Muscle of leg (tissue), 11 donors: ENCODE data around the gene NUP188. TPM values are rescaled to one million over a fixed set of nuclear protein-coding genes. Genes with fewer than 3 reads are reported as not detected.

Source experiments
- DNase-seq: peaks from one replicate; pipeline ENCODE4 v3.0.0; 2013
- H3K27ac ChIP-seq: one replicate; pipeline ENCODE4 v1.5.1; 2013; ENCODE audit warnings: mild to moderate bottlenecking, low read length, control low read depth
- H3K27me3 ChIP-seq: one replicate; pipeline ENCODE4 v1.6.1; 2013; ENCODE audit warnings: low read length; ENCODE audit not compliant: control insufficient read depth, insufficient read depth
- H3K36me3 ChIP-seq: one replicate; pipeline ENCODE4 v1.6.1; 2013; ENCODE audit warnings: low read length; ENCODE audit not compliant: control insufficient read depth, insufficient read depth
- H3K4me1 ChIP-seq: one replicate; pipeline ENCODE4 v1.6.1; 2013; ENCODE audit warnings: low read length; ENCODE audit not compliant: control insufficient read depth, insufficient read depth
- H3K4me3 ChIP-seq: one replicate; pipeline ENCODE4 v1.5.1; 2013; ENCODE audit warnings: low read length, control low read depth
- H3K9me3 ChIP-seq: replicated peaks from 2 replicates; pipeline ENCODE4 v1.6.1; 2013; ENCODE audit warnings: low read depth, low read length; ENCODE audit not compliant: control insufficient read depth
- WGBS: methylation state at CpG from one replicate; pipeline ENCODE4 v1.1.5; 2013; ENCODE audit warnings: missing lambda C conversion rate; ENCODE audit not compliant: insufficient coverage; 5-methylcytosine and 5-hydroxymethylcytosine counted together
- polyA plus RNA-seq, 8 donors: library from polyadenylated mRNA; unstranded; fragments of 120-200 nt; gene quantifications; one replicate each; pipeline versions ENCODE4 v1.2.1 to v1.2.3, GENCODE V29; 2013; ENCODE audit warnings: inconsistent platforms in 1 of 8, low replicate concordance in 1 of 8; ENCODE audit not compliant: insufficient read length in 8 of 8, insufficient read depth in 1 of 8
- total RNA-seq: library from RNA; stranded (reverse); fragments of 120-200 nt; gene quantifications from one replicate; pipeline ENCODE4 v1.2.4, GENCODE V29; 2013

Gene NUP188
- total and polyA plus RNA-seq, 9 donors: 21.7 to 41.5 (median 34.3) TPM

GRCh38 chr9:129012893-129013448 is 65.5 kb downstream of the NUP188 start:
- H3K4me3 ChIP-seq: no peak overlapping the region
- no peaks in the 10 kb centered on the region for H3K27me3 ChIP-seq
- peaks cover 69% of the 10 kb centered on the region for H3K36me3 ChIP-seq
- no peak for DNase-seq
- 88% methylated on average over 11 of the region's 16 CpGs for WGBS
- no peaks in the 10 kb centered on the region for H3K9me3 ChIP-seq
- no peak overlapping the region for H3K27ac ChIP-seq
- peaks cover 22% of the 10 kb centered on the region for H3K4me1 ChIP-seq

DNA sequence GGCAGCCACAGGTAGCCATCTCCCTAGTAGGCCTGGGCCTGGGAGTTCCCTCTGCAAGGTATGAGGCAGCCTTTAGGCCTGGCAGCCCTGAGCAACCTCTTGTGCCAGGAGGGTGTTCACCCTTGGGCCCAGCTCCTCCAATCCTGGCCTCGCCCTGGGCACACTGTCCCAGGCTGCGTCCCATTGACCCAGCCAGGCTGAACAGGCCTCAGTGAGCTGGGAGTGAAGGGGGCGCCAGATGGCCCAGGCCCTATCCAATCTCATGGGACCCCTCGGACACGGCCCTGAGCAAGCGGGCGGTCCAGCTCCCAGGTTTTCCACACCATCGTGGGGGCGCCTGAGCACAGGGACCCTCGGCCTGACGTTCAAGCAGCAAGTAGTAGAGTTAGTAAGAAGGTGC is 66.2 kb downstream of the NUP188 start:
- peaks cover 63% of the 10 kb centered on the region for H3K36me3 ChIP-seq
- DNase-seq: no peak

GRCh38 chr9:129014124-129014523 is 66.6 kb downstream of the NUP188 start:
- Histone ChIP-seq H3K27ac (no peak overlapping the region), H3K36me3 (peaks cover 62% of the 10 kb centered on the region), H3K4me3 (no peak overlapping the region), H3K4me1 (peaks cover 22% of the 10 kb centered on the region), H3K27me3 (no peaks in the 10 kb centered on the region), H3K9me3 (no peaks in the 10 kb centered on the region)
- WGBS: 97% methylated on average over 7 of the region's 11 CpGs
- DNase-seq: no peak

More for the DNA sequence above, 66.2 kb downstream of the NUP188 start:
- 85% methylated on average over 11 of the region's 11 CpGs for WGBS
- Histone ChIP-seq H3K27me3 (no peaks in the 10 kb centered on the region), H3K9me3 (no peaks in the 10 kb centered on the region), H3K4me1 (peaks cover 22% of the 10 kb centered on the region), H3K27ac (no peak overlapping the region), H3K4me3 (no peak overlapping the region)

GRCh38 chr9:129014608-129015007 is 67.1 kb downstream of the NUP188 start:
- peaks cover 61% of the 10 kb centered on the region for H3K36me3 ChIP-seq
- H3K27ac ChIP-seq: no peak overlapping the region
- WGBS: 89% methylated on average over 7 of the region's 8 CpGs
- H3K4me3 ChIP-seq: no peak overlapping the region
- H3K4me1 ChIP-seq: peaks cover 22% of the 10 kb centered on the region
- DNase-seq: no peak
- H3K9me3 ChIP-seq: no peaks in the 10 kb centered on the region
- H3K27me3 ChIP-seq: no peaks in the 10 kb centered on the region

DNA sequence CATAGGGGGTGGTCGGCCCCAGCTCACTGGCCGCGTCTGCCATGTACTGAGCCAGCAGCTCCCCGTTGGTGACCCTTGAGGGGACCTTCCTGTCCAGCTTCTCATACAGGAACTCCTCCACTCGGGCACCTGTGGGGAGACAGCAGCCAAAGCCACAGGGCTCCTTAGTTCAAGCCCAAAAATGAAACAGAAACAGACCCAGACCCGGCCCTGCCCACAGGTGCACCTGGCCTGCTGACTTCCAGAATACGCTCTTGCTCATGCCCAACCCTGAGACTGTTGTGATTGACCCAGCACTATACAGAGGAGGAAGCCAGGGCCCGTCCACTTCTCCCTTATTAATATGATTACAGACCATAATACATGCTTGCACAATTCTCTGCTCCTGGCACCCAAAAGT is 73.6 kb downstream of the NUP188 start:
- Histone ChIP-seq H3K27me3 (no peaks in the 10 kb centered on the region), H3K36me3 (peaks cover 15% of the 10 kb centered on the region), H3K4me3 (no peak overlapping the region), H3K9me3 (no peaks in the 10 kb centered on the region), H3K4me1 (peaks cover 29% of the 10 kb centered on the region), H3K27ac (no peak overlapping the region)
- DNase-seq: no peak
- WGBS: 68% methylated on average over 7 of the region's 8 CpGs

- 69% methylated on average over 8 of the region's 9 CpGs for WGBS
- no peak overlapping the region for H3K27ac ChIP-seq
- DNase-seq: peak; percentile 5
- H3K4me1 ChIP-seq: peaks cover 39% of the 10 kb centered on the region
- no peak overlapping the region for H3K4me3 ChIP-seq
- H3K27me3 ChIP-seq: no peaks in the 10 kb centered on the region
- no peaks in the 10 kb centered on the region for H3K9me3 ChIP-seq
- H3K36me3 ChIP-seq: peaks cover 15% of the 10 kb centered on the region
These were observed 74.5 kb downstream of the NUP188 start for GRCh38 chr9:129022037-129022436.

- peak overlapping the region; percentile 92 for H3K27ac ChIP-seq
- peaks cover 46% of the 10 kb centered on the region for H3K4me1 ChIP-seq
- 55% methylated on average over 15 of the region's 16 CpGs for WGBS
- DNase-seq: peak; percentile 86
- H3K36me3 ChIP-seq: peaks cover 15% of the 10 kb centered on the region
- H3K4me3 ChIP-seq: no peak overlapping the region
- no peaks in the 10 kb centered on the region for H3K27me3 ChIP-seq
- no peaks in the 10 kb centered on the region for H3K9me3 ChIP-seq
These were observed 75.8 kb downstream of the NUP188 start for GRCh38 chr9:129023036-129023907.

GRCh38 chr9:129023908-129024233 is 76.4 kb downstream of the NUP188 start:
- peak overlapping the region; percentile 92 for H3K27ac ChIP-seq
- WGBS: no CpG with 5 or more reads among the region's 4 CpGs

DNA sequence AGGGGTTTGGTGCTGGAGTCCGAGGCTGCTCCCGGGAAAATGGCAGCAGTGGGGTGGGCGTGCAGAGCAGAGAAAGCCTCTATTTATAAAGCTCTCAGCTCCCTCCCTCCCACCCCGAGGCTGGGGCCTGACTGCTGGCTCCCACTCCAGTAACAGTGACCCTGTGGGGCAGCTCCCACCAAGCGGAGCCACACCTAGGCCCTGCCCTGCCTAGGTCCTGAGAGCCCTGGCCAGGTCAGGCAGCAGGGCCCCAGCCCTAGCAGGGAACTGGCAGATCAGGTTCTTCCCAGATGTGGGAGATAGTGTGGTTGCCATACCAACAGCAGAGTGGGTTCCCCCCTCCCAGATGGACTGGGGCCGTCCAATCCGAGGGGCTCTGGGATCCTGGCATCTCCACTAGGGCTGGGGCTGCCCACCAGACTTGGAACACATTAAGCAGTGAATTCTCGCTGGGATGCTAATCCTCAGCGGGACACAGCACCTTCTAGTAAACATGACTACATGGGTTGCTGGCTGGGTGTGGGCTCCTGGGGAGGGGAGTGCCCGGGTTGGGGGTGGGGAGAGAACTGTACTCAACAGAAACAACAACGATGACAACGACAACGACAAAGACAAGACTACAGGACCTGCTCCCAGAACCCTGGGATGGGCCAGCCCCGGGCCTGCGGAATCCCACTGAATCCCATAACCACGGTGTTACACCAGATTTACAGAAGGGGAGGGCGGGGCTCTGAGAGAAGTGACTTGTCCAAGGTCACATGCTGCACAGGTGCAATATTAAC is 79.1 kb downstream of the NUP188 start:
- Histone ChIP-seq H3K9me3 (no peaks in the 10 kb centered on the region), H3K4me3 (peak overlapping the region; percentile 64), H3K36me3 (peaks cover 4% of the 10 kb centered on the region), H3K4me1 (peaks cover 48% of the 10 kb centered on the region), H3K27ac (peak overlapping the region; percentile 84), H3K27me3 (no peaks in the 10 kb centered on the region)
- DNase-seq: peak; percentile 55
- WGBS: 28% methylated on average over 6 of the region's 17 CpGs

More at GRCh38 chr9:129023908-129024233, 76.4 kb downstream of the NUP188 start:
- Histone ChIP-seq H3K9me3 (no peaks in the 10 kb centered on the region), H3K36me3 (peaks cover 14% of the 10 kb centered on the region), H3K27me3 (no peaks in the 10 kb centered on the region), H3K4me1 (peaks cover 46% of the 10 kb centered on the region), H3K4me3 (no peak overlapping the region)
- DNase-seq: no peak

- Histone ChIP-seq H3K36me3 (no peaks in the 10 kb centered on the region), H3K4me3 (peak overlapping the region; percentile 64), H3K27ac (peak overlapping the region; percentile 84), H3K4me1 (peaks cover 42% of the 10 kb centered on the region), H3K27me3 (no peaks in the 10 kb centered on the region), H3K9me3 (no peaks in the 10 kb centered on the region)
- DNase-seq: peak; percentile 55
- WGBS: 23% methylated on average over 7 of the region's 9 CpGs
These were observed 79.8 kb downstream of the NUP188 start for GRCh38 chr9:129027224-129027684.
